Measurements from ENCODE around the gene ARHGAP6. TPM values are rescaled to one million over a fixed set of nuclear protein-coding genes. Genes with fewer than 3 reads are reported as not detected.

Gene ARHGAP6
- total and polyA plus RNA-seq, 9 donors, result 14.1 to 32.9 (median 20.3) TPM

DNA sequence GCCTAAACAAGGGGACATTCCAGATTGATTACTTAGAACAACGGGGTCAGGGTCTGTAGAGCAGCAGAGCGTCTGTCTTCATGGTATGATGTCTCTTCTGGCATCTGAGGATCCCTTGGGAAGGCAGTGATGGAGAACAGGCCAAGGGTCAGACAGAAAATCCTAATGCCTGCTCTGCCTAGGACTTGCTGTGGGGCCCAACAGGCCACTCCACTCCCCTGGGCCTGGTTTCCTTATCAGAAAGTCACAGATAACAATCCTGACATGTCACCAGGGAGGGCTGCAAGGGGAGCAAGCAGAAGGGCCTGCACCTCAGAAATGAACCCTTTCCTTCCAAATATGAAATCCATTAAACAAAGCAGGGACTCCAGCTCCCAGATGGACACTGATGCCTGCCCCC lies 21.4 kb upstream of the ARHGAP6 start:
- intact Hi-C loops (cut with DNase I), result no loop called here
- Histone ChIP-seq H3K27ac (no peak overlapping the region), H3K36me3 (no peaks in the 10 kb centered on the region), H3K9me3 (no peaks in the 10 kb centered on the region), H3K4me3 (no peak overlapping the region), H3K27me3 (no peaks in the 10 kb centered on the region), H3K4me1 (ENCODE audit: insufficient read depth) (no peaks in the 10 kb centered on the region)
- WGBS, 3 donors, result 40 to 49% (median 43%) methylated on average over 2 of the region's 2 CpGs
- TF ChIP-seq EP300 (IDR thresholded peaks at IDR 0.05) (no peak), POLR2A (IDR thresholded peaks at IDR 0.05) (no peak)
- TF ChIP-seq, protein P1, sequence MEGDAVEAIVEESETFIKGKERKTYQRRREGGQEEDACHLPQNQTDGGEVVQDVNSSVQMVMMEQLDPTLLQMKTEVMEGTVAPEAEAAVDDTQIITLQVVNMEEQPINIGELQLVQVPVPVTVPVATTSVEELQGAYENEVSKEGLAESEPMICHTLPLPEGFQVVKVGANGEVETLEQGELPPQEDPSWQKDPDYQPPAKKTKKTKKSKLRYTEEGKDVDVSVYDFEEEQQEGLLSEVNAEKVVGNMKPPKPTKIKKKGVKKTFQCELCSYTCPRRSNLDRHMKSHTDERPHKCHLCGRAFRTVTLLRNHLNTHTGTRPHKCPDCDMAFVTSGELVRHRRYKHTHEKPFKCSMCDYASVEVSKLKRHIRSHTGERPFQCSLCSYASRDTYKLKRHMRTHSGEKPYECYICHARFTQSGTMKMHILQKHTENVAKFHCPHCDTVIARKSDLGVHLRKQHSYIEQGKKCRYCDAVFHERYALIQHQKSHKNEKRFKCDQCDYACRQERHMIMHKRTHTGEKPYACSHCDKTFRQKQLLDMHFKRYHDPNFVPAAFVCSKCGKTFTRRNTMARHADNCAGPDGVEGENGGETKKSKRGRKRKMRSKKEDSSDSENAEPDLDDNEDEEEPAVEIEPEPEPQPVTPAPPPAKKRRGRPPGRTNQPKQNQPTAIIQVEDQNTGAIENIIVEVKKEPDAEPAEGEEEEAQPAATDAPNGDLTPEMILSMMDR (IDR thresholded peaks at IDR 0.05), result no peak
- no peak for DNase-seq

DNA sequence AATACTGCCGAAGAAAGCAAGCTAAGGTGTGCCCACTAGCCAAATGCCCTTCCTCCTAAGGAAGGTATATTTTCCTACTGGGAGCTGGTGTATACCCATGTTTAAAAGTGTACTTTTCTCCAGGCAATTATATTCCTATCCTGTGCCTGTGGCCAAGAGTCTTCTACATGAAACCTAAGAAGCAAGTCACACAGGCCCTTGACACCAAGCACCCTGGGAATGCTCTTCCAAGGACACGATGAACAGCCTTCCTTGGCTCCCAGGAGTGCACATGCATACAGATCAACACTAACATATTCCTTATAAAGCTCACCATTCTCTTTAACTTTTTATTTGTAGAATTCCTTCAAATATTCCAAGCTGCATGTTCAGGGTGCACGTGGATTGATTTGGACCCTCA lies 17.3 kb upstream of the ARHGAP6 start:
- intact Hi-C loops (cut with DNase I), result no loop called here
- Histone ChIP-seq H3K4me3 (no peak overlapping the region), H3K9me3 (no peaks in the 10 kb centered on the region), H3K4me1 (ENCODE audit: insufficient read depth) (no peaks in the 10 kb centered on the region), H3K27me3 (no peaks in the 10 kb centered on the region), H3K36me3 (no peaks in the 10 kb centered on the region), H3K27ac (no peak overlapping the region)
- TF ChIP-seq, protein P1 (IDR thresholded peaks at IDR 0.05), result no peak
- no peak for TF ChIP-seq EP300 (IDR thresholded peaks at IDR 0.05)
- no peak for TF ChIP-seq POLR2A (IDR thresholded peaks at IDR 0.05)
- no peak for DNase-seq
- 83 to 88% (median 86%) methylated on average over 3 of the region's 3 CpGs for WGBS, 3 donors

DNA sequence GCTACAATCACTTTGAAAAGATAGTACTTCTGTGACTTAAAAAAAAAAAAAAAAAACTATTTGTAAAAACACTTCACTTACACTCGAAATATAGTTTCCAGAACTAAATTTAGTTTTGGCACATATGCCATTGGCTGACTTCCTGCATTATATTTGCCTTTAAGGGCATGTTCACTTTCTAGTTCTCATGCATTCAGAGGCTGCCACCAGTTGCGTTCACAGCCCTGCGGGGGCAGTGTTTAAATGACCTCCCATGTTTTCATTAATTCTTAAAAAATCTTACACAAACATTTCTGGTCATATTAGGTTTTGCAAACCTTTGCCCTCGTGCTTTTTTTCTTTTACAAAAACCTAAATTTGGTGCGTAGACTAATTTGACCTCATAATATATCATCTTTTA lies 12.4 kb upstream of the ARHGAP6 start:
- Histone ChIP-seq H3K4me3 (no peak overlapping the region), H3K27ac (no peak overlapping the region), H3K4me1 (ENCODE audit: insufficient read depth) (no peaks in the 10 kb centered on the region), H3K9me3 (no peaks in the 10 kb centered on the region), H3K36me3 (no peaks in the 10 kb centered on the region), H3K27me3 (no peaks in the 10 kb centered on the region)
- intact Hi-C loops (cut with DNase I), result no loop called here
- no peak for DNase-seq
- TF ChIP-seq EP300 (IDR thresholded peaks at IDR 0.05) (no peak), POLR2A (IDR thresholded peaks at IDR 0.05) (no peak)
- TF ChIP-seq, protein P1 (IDR thresholded peaks at IDR 0.05), result no peak
- WGBS, 3 donors, result 14 to 21% (median 16%) methylated on average over 5 of the region's 5 CpGs

DNA sequence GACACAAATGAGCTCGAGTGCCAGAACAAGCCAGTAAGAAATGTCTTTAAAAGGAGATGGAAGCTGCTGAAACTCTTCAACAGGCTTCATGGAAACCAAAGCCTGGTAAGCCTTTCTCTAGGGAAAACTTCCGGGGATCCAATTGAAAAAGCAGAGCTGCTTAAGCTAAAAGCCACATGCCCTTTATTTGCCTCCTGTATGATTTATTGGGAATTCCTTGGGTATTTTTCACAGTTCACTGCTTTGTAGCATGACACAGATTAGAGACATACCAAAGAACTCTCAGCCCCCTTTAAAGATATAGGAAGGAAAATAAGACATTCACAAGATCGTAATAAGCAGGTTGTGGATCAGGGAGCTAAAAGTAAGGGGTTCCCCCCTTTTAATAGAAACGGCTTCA lies 6.5 kb upstream of the ARHGAP6 start:
- 56 to 59% (median 59%) methylated on average over 4 of the region's 4 CpGs for WGBS, 3 donors
- no peaks in the 10 kb centered on the region for H3K9me3 ChIP-seq
- no peak for DNase-seq
- no peak overlapping the region for H3K27ac ChIP-seq
- no peak overlapping the region for H3K4me3 ChIP-seq
- no peaks in the 10 kb centered on the region for H3K36me3 ChIP-seq
- intact Hi-C loops (cut with DNase I), result no loop called here
- H3K4me1 ChIP-seq (ENCODE audit: insufficient read depth), result no peaks in the 10 kb centered on the region
- H3K27me3 ChIP-seq, result no peaks in the 10 kb centered on the region
- no peak for TF ChIP-seq POLR2A (IDR thresholded peaks at IDR 0.05)

DNA sequence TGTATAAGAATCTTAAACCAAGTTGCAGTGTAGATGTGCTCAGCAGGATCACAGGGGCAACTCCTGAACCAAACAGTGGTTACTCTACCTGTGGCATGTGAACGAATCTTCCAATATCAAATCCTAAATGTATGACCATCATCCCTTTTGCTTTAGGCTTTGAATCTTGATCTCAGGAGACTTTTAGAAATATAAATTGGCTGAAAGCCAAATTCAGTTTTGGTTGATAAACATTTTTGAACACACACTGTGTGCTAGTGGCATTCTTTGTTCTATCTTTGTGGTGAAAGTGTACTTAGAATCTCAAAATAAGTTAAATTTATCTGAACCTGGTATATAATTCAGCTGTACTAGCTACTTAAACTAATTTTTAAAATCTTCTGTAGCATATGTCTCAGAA lies 4.6 kb upstream of the ARHGAP6 start:
- Histone ChIP-seq H3K27ac (no peak overlapping the region), H3K4me1 (ENCODE audit: insufficient read depth) (no peaks in the 10 kb centered on the region), H3K36me3 (no peaks in the 10 kb centered on the region), H3K9me3 (no peaks in the 10 kb centered on the region), H3K4me3 (no peak overlapping the region), H3K27me3 (no peaks in the 10 kb centered on the region)
- no peak for DNase-seq
- WGBS, 3 donors, result 82 to 90% (median 89%) methylated on average over 1 of the region's 1 CpG
- TF ChIP-seq, protein P1 (IDR thresholded peaks at IDR 0.05), result no peak
- TF ChIP-seq POLR2A (IDR thresholded peaks at IDR 0.05) (no peak), EP300 (IDR thresholded peaks at IDR 0.05) (no peak)
- intact Hi-C loops (cut with DNase I), result no loop called here

All from ovary (tissue), 9 donors.